H1 (cell line): Measurements from ENCODE around the gene HLTF. TPM values are rescaled to one million over a fixed set of nuclear protein-coding genes. Genes with fewer than 3 reads are reported as not detected.

Experiments
- JUN ChIP-seq: IDR thresholded peaks from 2 replicates; pipeline ENCODE4 v1.6.1; 2011; ENCODE audit warnings: low read depth, mild to moderate bottlenecking, improper control_type of control experiment, low read length
- KDM5A ChIP-seq: fragments of 200-600 bp; IDR thresholded peaks from 2 replicates; pipeline ENCODE4 v1.7.1; 2012; ENCODE audit warnings: mild to moderate bottlenecking, low read length, inconsistent platforms, mixed read lengths
- SIN3A ChIP-seq, 2 experiments: IDR thresholded peaks in 1 of 2; conservative IDR thresholded peaks in 1 of 2; 2 replicates each; pipeline ENCODE4 v1.6.1; 2011 to 2012; ENCODE audit warnings: low read length in 2 of 2, improper control_type of control experiment in 1 of 2, low read depth in 1 of 2, mild to moderate bottlenecking in 1 of 2
- TAF1 ChIP-seq: IDR thresholded peaks from 2 replicates; pipeline ENCODE4 v1.6.1; 2011; ENCODE audit warnings: mild to moderate bottlenecking, low read depth, low read length
- polyA plus RNA-seq, 7 experiments: library from polyadenylated mRNA; depleted of rRNA in 3 of 7; stranded (reverse) in 5 of 7; unstranded in 2 of 7; fragments of >200 nt in 5 of 7; fragments of 200-250 nt in 2 of 7; gene quantifications; 1 replicate in 5 of 7; 2 replicates in 1 of 7; 4 replicates in 1 of 7; pipeline versions ENCODE4 v1.2.1 to v1.2.3, GENCODE V29; 2011 to 2013; ENCODE audit warnings: missing spikeins in 2 of 7, mixed read lengths in 2 of 7
- total RNA-seq: library from RNA; stranded (reverse); fragmentation: NEBNext Ultra II Directional; extraction: Animal tissue kit (Norgen Biotek cat#: 25700); gene quantifications from 2 replicates; pipeline ENCODE4 v1.2.1, GENCODE V29; 2021
- TF ChIP-seq, protein P1 (sequence below): fragments of 300-600 bp; sonication (generic); IDR thresholded peaks from 2 replicates; pipeline ENCODE4 v1.7.1; 2012; ENCODE audit warnings: low read length, moderate library complexity, mild to moderate bottlenecking, inconsistent platforms; ENCODE audit not compliant: insufficient replicate concordance

HLTF gene
- total and polyA plus RNA-seq, 2 of the 8 experiments (the other 6 are each of a cell fraction or from before 2014, with no cell fraction given): 18.1 to 60.3 TPM

DNA sequence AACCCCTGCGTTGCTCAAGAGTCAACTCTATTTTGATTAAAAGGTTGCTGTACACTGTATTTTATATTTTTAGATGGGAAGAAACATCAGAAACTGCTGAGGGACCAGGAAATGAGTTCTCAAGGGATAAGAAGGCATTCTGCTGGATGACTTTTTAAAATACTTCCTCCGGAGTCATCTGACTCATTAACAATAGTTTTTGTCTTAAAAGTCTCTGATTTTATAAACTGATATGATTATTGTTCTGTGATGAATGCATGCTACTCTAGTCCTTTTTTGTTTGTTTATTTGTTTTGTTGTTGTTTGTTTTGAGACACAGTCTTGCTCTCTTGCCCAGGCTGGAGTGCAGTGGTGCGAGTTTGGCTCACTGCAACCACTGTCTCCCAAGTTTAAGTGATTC, 18.2 kb upstream of the HLTF start (continued):
- TF ChIP-seq, protein P1, sequence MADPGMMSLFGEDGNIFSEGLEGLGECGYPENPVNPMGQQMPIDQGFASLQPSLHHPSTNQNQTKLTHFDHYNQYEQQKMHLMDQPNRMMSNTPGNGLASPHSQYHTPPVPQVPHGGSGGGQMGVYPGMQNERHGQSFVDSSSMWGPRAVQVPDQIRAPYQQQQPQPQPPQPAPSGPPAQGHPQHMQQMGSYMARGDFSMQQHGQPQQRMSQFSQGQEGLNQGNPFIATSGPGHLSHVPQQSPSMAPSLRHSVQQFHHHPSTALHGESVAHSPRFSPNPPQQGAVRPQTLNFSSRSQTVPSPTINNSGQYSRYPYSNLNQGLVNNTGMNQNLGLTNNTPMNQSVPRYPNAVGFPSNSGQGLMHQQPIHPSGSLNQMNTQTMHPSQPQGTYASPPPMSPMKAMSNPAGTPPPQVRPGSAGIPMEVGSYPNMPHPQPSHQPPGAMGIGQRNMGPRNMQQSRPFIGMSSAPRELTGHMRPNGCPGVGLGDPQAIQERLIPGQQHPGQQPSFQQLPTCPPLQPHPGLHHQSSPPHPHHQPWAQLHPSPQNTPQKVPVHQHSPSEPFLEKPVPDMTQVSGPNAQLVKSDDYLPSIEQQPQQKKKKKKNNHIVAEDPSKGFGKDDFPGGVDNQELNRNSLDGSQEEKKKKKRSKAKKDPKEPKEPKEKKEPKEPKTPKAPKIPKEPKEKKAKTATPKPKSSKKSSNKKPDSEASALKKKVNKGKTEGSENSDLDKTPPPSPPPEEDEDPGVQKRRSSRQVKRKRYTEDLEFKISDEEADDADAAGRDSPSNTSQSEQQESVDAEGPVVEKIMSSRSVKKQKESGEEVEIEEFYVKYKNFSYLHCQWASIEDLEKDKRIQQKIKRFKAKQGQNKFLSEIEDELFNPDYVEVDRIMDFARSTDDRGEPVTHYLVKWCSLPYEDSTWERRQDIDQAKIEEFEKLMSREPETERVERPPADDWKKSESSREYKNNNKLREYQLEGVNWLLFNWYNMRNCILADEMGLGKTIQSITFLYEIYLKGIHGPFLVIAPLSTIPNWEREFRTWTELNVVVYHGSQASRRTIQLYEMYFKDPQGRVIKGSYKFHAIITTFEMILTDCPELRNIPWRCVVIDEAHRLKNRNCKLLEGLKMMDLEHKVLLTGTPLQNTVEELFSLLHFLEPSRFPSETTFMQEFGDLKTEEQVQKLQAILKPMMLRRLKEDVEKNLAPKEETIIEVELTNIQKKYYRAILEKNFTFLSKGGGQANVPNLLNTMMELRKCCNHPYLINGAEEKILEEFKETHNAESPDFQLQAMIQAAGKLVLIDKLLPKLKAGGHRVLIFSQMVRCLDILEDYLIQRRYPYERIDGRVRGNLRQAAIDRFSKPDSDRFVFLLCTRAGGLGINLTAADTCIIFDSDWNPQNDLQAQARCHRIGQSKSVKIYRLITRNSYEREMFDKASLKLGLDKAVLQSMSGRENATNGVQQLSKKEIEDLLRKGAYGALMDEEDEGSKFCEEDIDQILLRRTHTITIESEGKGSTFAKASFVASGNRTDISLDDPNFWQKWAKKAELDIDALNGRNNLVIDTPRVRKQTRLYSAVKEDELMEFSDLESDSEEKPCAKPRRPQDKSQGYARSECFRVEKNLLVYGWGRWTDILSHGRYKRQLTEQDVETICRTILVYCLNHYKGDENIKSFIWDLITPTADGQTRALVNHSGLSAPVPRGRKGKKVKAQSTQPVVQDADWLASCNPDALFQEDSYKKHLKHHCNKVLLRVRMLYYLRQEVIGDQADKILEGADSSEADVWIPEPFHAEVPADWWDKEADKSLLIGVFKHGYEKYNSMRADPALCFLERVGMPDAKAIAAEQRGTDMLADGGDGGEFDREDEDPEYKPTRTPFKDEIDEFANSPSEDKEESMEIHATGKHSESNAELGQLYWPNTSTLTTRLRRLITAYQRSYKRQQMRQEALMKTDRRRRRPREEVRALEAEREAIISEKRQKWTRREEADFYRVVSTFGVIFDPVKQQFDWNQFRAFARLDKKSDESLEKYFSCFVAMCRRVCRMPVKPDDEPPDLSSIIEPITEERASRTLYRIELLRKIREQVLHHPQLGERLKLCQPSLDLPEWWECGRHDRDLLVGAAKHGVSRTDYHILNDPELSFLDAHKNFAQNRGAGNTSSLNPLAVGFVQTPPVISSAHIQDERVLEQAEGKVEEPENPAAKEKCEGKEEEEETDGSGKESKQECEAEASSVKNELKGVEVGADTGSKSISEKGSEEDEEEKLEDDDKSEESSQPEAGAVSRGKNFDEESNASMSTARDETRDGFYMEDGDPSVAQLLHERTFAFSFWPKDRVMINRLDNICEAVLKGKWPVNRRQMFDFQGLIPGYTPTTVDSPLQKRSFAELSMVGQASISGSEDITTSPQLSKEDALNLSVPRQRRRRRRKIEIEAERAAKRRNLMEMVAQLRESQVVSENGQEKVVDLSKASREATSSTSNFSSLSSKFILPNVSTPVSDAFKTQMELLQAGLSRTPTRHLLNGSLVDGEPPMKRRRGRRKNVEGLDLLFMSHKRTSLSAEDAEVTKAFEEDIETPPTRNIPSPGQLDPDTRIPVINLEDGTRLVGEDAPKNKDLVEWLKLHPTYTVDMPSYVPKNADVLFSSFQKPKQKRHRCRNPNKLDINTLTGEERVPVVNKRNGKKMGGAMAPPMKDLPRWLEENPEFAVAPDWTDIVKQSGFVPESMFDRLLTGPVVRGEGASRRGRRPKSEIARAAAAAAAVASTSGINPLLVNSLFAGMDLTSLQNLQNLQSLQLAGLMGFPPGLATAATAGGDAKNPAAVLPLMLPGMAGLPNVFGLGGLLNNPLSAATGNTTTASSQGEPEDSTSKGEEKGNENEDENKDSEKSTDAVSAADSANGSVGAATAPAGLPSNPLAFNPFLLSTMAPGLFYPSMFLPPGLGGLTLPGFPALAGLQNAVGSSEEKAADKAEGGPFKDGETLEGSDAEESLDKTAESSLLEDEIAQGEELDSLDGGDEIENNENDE: no peak
- no peak for TF ChIP-seq TAF1
- no peak for TF ChIP-seq JUN
- no peak for TF ChIP-seq SIN3A (conservative IDR thresholded peaks at IDR 0.05 in 1 of 2, IDR thresholded peaks at IDR 0.05 in 1 of 2; ENCODE audit: low read depth in 1 of 2, low read length in 2 of 2)
- TF ChIP-seq KDM5A: no peak
